ENCODE measurements around the gene IFT57.

Gene IFT57

GRCh38 chr3:108127301-108127988, 94.8 kb downstream of the IFT57 start:
- TF ChIP-seq GABPA (IDR thresholded peaks at IDR 0.05; ENCODE audit: low read depth): peak; percentile 55
- TF ChIP-seq REST (IDR thresholded peaks at IDR 0.05; ENCODE audit: insufficient replicate concordance, low read depth): no peak
- no peak for TF ChIP-seq CTCF (IDR thresholded peaks at IDR 0.05; ENCODE audit: insufficient read depth, low read length)
- no peak for TF ChIP-seq POLR2AphosphoS5 (IDR thresholded peaks at IDR 0.05; ENCODE audit: low read depth)
- no peak for TF ChIP-seq SPI1 (IDR thresholded peaks at IDR 0.05; ENCODE audit: borderline replicate concordance, low read depth)
- Histone ChIP-seq H3K27ac (replicated peaks) (peak overlapping the region; percentile 99), H3K4me3 (replicated peaks; ENCODE audit: insufficient read depth, low read length) (no peak overlapping the region), H3K27me3 (ENCODE audit: insufficient read depth, poor library complexity, severe bottlenecking) (no peaks in the 10 kb centered on the region)
- DNase-seq (ENCODE audit: low read depth in 1 of 2, low spot score in 1 of 2): peak in 1 of 2 experiments; percentile 49

GRCh38 chr3:108126348-108126747, 95.9 kb downstream of the IFT57 start:
- no peak for TF ChIP-seq CTCF (IDR thresholded peaks at IDR 0.05; ENCODE audit: insufficient read depth, low read length)
- Histone ChIP-seq H3K4me3 (replicated peaks; ENCODE audit: insufficient read depth, low read length) (peak overlapping the region; percentile 20; the same call in 1 of the 2 replicates), H3K27me3 (ENCODE audit: insufficient read depth, poor library complexity, severe bottlenecking) (no peaks in the 10 kb centered on the region), H3K27ac (replicated peaks) (peak overlapping the region; percentile 99)
- no peak for DNase-seq (ENCODE audit: low read depth in 1 of 2, low spot score in 1 of 2)

GRCh38 chr3:108125550-108126071, 96.6 kb downstream of the IFT57 start:
- peak overlapping the region; percentile 99 for H3K27ac ChIP-seq (replicated peaks)
- peak; percentile 92 for TF ChIP-seq SPI1 (IDR thresholded peaks at IDR 0.05; ENCODE audit: borderline replicate concordance, low read depth)
- peak; percentile 98 for TF ChIP-seq POLR2AphosphoS5 (IDR thresholded peaks at IDR 0.05; ENCODE audit: low read depth)
- no peak for TF ChIP-seq REST (IDR thresholded peaks at IDR 0.05; ENCODE audit: insufficient replicate concordance, low read depth)
- DNase-seq (ENCODE audit: low read depth in 1 of 2, low spot score in 1 of 2): peak; percentile 70 to 91
- H3K4me3 ChIP-seq (replicated peaks; ENCODE audit: insufficient read depth, low read length): peak overlapping the region; percentile 20
- H3K27me3 ChIP-seq (ENCODE audit: insufficient read depth, poor library complexity, severe bottlenecking): no peaks in the 10 kb centered on the region

- peak overlapping the region; percentile 0; the same call in 1 of the 2 replicates for H3K4me3 ChIP-seq (replicated peaks; ENCODE audit: insufficient read depth, low read length)
- no peak for DNase-seq (ENCODE audit: low read depth in 1 of 2, low spot score in 1 of 2)
- H3K27me3 ChIP-seq (ENCODE audit: insufficient read depth, poor library complexity, severe bottlenecking): no peaks in the 10 kb centered on the region
- peak overlapping the region; percentile 99 for H3K27ac ChIP-seq (replicated peaks)
- TF ChIP-seq CTCF (IDR thresholded peaks at IDR 0.05; ENCODE audit: insufficient read depth, low read length): no peak
Measured at GRCh38 chr3:108125153-108125543, 97.1 kb downstream of the IFT57 start.

Data from HL-60 (cell line).